ENCODE measurements around the gene POP4.

Gene POP4

DNA sequence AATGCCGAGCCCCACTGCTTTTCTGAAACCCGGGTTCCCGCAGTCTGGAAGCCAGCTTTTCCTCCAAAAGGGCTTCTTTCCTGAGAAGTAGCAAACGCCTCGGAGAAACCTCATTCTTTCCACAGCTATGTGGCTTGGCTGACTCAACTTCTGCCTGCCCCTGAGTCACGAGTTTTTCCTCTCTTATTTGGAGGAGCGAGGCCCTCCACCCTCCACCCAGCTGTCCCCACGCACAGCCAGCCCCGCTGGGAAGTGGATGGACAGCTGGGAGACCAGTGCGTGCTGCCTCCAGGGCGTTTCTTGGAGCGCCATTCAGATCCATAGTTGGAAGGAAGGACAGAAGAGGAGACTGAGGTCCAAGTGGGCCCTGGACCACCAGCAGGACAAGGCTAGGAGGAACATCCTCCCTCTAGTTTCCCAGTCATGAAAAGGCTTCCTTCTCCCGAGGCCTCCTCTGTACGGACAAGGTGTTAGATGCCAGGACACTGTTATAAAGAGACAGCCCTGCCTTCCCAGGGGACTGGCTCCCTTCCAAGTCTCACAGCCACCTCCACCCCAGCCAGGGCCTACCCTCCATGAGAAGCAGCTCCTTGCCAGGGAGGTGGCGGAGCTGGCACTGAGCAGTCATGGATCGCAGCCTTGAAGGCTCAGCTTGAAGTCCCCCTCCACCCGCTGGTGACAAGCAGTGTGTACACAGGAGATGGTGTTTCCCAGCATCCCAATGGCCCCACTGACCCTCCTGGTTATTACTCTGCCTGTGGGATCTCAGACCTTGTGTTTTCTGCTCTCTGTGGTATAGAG, 56.7 kb downstream of the POP4 start:
- DNase-seq (ENCODE audit: low spot score) (no peak), ATAC-seq (ENCODE audit: low read depth) (peak; percentile 33)
- peaks cover 18% of the 10 kb centered on the region for H3K4me1 ChIP-seq (ENCODE audit: insufficient read depth, poor library complexity, severe bottlenecking)
- no peaks in the 10 kb centered on the region for H3K27me3 ChIP-seq (ENCODE audit: insufficient read depth, poor library complexity, severe bottlenecking)
- TF ChIP-seq, protein P1, sequence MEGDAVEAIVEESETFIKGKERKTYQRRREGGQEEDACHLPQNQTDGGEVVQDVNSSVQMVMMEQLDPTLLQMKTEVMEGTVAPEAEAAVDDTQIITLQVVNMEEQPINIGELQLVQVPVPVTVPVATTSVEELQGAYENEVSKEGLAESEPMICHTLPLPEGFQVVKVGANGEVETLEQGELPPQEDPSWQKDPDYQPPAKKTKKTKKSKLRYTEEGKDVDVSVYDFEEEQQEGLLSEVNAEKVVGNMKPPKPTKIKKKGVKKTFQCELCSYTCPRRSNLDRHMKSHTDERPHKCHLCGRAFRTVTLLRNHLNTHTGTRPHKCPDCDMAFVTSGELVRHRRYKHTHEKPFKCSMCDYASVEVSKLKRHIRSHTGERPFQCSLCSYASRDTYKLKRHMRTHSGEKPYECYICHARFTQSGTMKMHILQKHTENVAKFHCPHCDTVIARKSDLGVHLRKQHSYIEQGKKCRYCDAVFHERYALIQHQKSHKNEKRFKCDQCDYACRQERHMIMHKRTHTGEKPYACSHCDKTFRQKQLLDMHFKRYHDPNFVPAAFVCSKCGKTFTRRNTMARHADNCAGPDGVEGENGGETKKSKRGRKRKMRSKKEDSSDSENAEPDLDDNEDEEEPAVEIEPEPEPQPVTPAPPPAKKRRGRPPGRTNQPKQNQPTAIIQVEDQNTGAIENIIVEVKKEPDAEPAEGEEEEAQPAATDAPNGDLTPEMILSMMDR (IDR thresholded peaks at IDR 0.05; ENCODE audit: poor library complexity, severe bottlenecking), result no peak
- peak overlapping the region; percentile 21 for H3K27ac ChIP-seq (ENCODE audit: poor library complexity, severe bottlenecking)
- H3K4me3 ChIP-seq (ENCODE audit: severe bottlenecking), result no peak overlapping the region
- H3K36me3 ChIP-seq (ENCODE audit: low read depth), result no peaks in the 10 kb centered on the region
- H3K9me3 ChIP-seq (ENCODE audit: severe bottlenecking), result no peaks in the 10 kb centered on the region

DNA sequence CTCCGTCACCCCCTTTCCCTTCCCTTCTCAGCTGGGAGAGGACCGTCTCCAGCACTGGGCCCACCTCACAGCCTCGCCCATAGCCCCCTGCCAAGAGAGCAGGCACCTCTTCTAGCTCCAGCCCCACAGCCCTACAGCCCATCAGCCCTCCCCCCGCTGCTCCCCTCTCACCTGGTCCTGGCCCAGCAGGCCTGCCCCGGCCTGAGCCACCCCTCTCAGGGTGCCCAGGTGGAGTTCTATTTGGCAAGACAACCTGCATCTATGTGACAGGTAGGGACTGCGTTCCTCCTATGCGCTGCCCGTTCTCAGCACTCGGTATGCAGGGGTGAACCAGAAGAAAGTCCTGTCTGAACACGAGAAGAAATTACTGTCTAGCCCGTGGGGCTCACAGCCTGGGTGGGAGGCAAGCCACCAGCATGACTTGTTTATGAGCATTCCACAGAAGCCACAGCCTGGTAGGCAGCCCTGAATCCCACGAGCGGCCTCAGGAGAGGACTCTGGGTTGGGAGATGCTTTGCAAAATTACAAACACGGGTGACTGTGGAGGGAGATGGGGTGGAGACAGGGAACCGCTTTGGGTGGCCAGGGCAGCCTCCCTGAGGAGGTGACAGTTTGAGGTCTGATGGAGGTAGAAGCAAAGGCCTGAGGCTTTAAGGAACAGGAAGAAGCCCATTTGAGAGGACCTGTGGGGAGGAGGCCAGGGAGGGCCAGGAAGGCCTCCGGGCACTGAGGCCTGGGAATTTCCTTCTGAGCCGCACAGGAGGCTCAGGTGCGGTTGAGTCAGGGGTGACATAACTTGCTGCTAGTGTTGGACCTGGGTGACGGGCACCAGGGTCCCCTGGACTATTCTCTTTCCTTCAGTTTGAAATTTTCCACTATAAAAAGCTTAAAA, 58.0 kb downstream of the POP4 start:
- Histone ChIP-seq H3K27ac (ENCODE audit: poor library complexity, severe bottlenecking) (no peak overlapping the region), H3K9me3 (ENCODE audit: severe bottlenecking) (no peaks in the 10 kb centered on the region), H3K36me3 (ENCODE audit: low read depth) (no peaks in the 10 kb centered on the region), H3K27me3 (ENCODE audit: insufficient read depth, poor library complexity, severe bottlenecking) (no peaks in the 10 kb centered on the region), H3K4me3 (ENCODE audit: severe bottlenecking) (no peak overlapping the region), H3K4me1 (ENCODE audit: insufficient read depth, poor library complexity, severe bottlenecking) (peaks cover 26% of the 10 kb centered on the region)
- TF ChIP-seq, protein P1 (IDR thresholded peaks at IDR 0.05; ENCODE audit: poor library complexity, severe bottlenecking), result no peak
- no peak for ATAC-seq (ENCODE audit: low read depth)
- DNase-seq (ENCODE audit: low spot score), result no peak

DNA sequence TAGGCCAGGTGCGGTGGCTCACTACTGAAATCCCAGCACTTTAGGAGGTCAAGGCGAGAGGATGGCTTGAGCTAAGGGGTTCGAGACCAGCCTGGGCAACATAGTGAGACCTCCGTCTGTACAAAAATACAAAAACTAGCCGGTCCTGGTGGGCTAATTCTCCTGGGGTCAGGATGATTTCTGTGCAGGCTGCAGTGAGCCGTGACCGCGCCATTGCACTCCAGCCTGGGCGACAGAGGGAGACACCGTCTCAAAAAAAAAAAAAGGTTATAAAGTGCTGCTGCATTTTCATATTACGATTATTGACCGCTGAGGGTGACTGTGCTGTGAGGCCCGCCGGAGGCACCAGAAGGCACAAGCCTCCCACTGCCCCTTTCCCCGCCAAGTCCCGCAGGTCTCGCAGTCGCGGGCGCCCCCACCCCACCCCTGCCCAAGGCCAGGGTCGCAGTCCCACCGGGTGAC, 58.7 kb downstream of the POP4 start:
- Histone ChIP-seq H3K4me3 (ENCODE audit: severe bottlenecking) (peak overlapping the region; percentile 71), H3K27me3 (ENCODE audit: insufficient read depth, poor library complexity, severe bottlenecking) (no peaks in the 10 kb centered on the region), H3K4me1 (ENCODE audit: insufficient read depth, poor library complexity, severe bottlenecking) (peaks cover 26% of the 10 kb centered on the region), H3K36me3 (ENCODE audit: low read depth) (no peaks in the 10 kb centered on the region), H3K27ac (ENCODE audit: poor library complexity, severe bottlenecking) (no peak overlapping the region), H3K9me3 (ENCODE audit: severe bottlenecking) (no peaks in the 10 kb centered on the region)
- no peak for DNase-seq (ENCODE audit: low spot score)
- TF ChIP-seq, protein P1 (IDR thresholded peaks at IDR 0.05; ENCODE audit: poor library complexity, severe bottlenecking), result no peak
- peak; percentile 6 for ATAC-seq (ENCODE audit: low read depth)

DNA sequence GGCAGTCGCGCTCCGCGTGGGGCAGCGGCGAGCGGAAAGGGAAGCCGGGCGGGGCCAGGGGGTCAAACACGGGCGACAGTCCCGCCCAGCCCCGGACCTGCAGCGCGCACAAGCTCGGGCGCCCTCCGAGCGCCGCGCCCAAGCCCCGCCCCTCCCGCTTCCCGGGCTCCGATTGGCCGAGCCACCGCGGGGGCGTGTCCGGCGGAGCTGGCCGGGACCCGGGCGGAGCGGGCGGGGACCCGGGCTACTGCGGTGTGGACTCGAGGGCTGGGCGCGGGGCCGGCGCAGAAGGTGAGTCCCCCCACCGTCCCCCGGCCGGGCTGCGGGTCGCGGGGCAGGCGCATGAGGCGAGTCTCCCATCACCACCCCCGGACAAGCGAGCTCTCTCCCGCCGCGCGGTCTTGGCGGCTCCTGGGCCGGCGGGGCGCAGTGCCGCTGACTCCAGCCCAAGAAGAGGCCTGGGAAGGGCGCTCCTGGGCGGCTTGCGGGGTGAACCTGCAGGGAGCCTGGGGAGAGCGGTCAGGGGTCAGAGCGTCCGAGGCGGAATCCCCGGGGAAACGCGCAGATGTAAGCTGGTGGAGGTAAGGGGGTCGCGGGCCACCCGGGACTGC, 59.2 kb downstream of the POP4 start, which contains the start of gene PLEKHF1:
PLEKHF1 (plus strand) TSS at position 247 of the 611 bp plus-strand sequence. CDS start 8,379 bp downstream, outside the sequence.
- peak; percentile 64 for DNase-seq (ENCODE audit: low spot score)
- no peaks in the 10 kb centered on the region for H3K9me3 ChIP-seq (ENCODE audit: severe bottlenecking)
- H3K27ac ChIP-seq (ENCODE audit: poor library complexity, severe bottlenecking), result no peak within 1 kb of the TSS
- peaks cover 26% of the 10 kb centered on the region for H3K4me1 ChIP-seq (ENCODE audit: insufficient read depth, poor library complexity, severe bottlenecking)
- TF ChIP-seq, protein P1 (IDR thresholded peaks at IDR 0.05; ENCODE audit: poor library complexity, severe bottlenecking), result no peak
- no peaks in the 10 kb centered on the region for H3K36me3 ChIP-seq (ENCODE audit: low read depth)
- H3K4me3 ChIP-seq (ENCODE audit: severe bottlenecking), result peak within 1 kb of the TSS; percentile 71
- ATAC-seq (ENCODE audit: low read depth), result peak; percentile 84
- no peaks in the 10 kb centered on the region for H3K27me3 ChIP-seq (ENCODE audit: insufficient read depth, poor library complexity, severe bottlenecking)
